Fibroblast of villous mesenchyme (primary cell): ENCODE measurements around the gene ZNF784. TPM values are rescaled to one million over a fixed set of nuclear protein-coding genes. Genes with fewer than 3 reads are reported as not detected.
"Not testable (repeated sequence)": the region's sequence is repeated elsewhere in the genome, so short reads cannot be mapped to it uniquely, and the experiment has no call there.

Source experiments
- DNase-seq: peaks from one replicate; pipeline ENCODE4 v3.0.0-alpha.2; 2010; ENCODE audit warnings: low read depth
- H3K4me3 ChIP-seq: 2 replicates; pipeline ENCODE4 v1.5.1; 2011; ENCODE audit warnings: low read depth, mild to moderate bottlenecking, low read length
- total RNA-seq: library from RNA; depleted of rRNA; stranded (reverse); fragments of >200 nt; gene quantifications from 2 replicates; pipeline ENCODE4 v1.2.3, GENCODE V29; 2012
- TF ChIP-seq, protein P1 (sequence below): IDR thresholded peaks from 2 replicates; pipeline ENCODE4 v1.5.1; 2012; ENCODE audit warnings: low read depth, mild to moderate bottlenecking, low read length; ENCODE audit not compliant: insufficient read depth

The ZNF784 gene
- total RNA-seq, 1 donor = 5.6 TPM

DNA sequence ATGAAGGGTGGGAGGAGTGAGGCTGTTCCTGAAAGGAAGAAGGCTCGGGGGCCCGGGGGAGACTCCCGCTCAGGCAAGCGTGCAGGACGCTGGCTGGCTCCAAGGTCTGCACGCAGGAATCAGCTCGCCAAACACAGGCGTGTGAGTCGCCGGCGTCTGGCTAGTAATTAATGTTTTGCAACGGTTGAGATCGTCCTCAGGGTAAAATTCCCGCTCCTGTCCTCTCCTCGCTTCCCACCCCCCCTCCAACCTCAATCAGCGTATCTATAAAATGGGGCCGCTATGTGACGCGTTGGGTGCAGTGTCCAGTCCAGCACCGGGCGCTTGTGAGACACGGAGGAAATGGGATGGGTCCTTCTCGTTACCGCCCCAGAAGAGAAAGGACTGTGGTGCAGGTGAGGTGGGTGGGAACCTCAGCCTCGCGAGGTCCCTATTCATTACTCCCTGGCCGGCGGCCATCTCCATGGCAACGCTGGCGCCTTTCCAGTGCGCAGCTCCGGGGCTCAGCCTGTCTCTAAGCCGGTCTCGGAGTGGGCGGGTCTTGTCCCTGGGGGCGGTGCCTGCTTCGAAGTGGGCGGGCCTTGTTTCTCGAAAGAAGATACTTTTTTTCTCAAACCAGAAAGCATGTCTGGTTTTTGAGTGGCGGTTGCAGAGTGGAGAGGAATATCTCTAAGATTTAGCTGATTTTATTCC is 37.2 kb downstream of the ZNF784 start:
- TF ChIP-seq, protein P1, sequence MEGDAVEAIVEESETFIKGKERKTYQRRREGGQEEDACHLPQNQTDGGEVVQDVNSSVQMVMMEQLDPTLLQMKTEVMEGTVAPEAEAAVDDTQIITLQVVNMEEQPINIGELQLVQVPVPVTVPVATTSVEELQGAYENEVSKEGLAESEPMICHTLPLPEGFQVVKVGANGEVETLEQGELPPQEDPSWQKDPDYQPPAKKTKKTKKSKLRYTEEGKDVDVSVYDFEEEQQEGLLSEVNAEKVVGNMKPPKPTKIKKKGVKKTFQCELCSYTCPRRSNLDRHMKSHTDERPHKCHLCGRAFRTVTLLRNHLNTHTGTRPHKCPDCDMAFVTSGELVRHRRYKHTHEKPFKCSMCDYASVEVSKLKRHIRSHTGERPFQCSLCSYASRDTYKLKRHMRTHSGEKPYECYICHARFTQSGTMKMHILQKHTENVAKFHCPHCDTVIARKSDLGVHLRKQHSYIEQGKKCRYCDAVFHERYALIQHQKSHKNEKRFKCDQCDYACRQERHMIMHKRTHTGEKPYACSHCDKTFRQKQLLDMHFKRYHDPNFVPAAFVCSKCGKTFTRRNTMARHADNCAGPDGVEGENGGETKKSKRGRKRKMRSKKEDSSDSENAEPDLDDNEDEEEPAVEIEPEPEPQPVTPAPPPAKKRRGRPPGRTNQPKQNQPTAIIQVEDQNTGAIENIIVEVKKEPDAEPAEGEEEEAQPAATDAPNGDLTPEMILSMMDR = no peak
- H3K4me3 ChIP-seq = peak overlapping the region; percentile 52
- peak; percentile 90 for DNase-seq

DNA sequence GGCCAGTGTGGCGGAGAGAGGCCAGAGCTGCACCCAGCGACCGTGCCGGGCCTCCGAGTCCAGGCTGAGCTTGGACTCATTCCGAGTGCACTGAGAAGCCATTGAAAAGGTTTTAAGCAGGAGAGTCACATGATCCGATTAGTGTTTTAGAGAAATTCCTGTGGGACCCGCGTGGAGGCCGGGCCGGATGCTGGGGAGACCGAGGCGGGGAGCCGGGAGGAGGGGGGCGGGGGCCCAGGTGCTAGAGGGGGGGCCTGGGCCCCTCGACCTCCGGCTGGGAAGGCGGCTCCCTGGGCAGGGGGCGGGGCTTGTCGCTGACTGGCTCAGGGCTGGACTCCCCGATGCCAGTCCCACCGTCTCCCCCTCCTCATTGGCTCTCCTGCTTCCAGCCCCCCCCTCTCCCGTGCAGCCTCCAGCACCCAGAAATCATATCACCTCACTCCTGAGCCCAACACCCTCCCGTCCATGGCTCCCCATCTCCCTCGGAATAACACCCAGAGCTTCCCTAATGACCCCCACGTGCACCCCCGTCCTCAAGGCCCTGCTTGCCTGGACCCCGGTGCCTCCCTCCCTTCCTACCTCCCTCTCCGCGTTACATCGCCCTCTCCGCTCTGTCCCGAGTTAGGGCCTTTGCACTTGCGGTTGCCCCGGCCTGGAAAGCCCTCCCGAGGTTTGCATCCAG is 38.6 kb downstream of the ZNF784 start:
- TF ChIP-seq, protein P1 = no peak
- peak overlapping the region; percentile 39 for H3K4me3 ChIP-seq
- DNase-seq = peak; percentile 68

DNA sequence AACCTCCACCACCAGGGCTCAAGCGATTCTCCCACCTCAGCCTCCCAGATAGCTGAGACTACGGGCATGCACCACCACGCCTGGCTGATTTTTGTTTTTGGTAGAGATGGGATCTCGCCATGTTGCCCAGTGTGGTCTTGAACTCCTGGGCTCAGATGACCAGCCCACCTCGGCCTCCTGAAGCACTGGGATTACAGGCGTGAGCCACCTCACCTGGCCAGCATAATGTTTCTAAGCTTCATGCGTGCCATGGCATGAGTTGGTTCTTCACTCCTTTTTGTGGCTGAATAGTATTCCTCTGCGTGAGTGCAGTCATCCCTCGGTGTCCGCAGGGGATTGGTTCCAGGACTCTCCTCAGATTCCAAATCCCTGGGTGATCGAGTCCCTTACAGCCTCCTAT is 39.5 kb downstream of the ZNF784 start:
- TF ChIP-seq, protein P1 = no peak
- H3K4me3 ChIP-seq = no peak overlapping the region
- DNase-seq = no peak

DNA sequence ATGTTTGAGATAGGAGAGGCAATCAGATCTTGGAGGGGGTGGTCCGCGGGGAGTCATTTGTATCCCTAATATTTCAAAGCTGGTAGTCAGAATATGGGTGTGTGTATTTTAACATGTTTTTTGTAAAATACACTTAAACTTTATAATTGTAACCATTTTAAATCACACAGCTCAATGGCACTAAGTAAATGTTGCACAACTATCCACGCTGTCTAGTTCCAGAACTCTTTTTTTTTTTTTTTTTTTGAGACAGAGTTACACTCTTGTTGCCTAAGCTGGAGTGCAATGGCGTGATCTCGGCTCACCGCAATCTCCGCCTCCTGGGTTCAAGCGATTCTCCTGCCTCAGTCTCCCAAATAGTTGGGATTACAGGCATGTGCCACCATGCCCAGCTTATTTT is 40.5 kb downstream of the ZNF784 start:
- not testable (repeated sequence) for DNase-seq, H3K4me3 ChIP-seq

DNA sequence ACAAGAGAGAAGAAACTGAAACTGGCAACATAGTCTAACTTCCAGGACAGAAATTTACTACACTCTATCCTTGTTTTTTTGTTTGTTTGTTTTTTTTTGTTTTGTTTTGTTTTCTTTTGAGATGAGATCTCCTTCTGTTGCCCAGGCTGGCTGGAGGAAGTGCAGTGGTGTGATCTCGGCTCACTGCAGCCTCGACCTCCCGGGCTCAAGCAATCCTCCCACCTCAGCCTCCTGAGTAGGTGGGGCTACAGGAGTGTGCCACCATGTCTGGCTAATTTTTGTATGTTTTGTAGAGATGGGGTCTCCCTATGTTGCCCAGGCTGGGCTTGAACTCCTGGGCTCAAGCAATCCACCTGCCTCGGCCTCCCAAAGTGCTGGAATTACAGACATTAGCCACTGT is 42.1 kb downstream of the ZNF784 start:
- not testable (repeated sequence) for H3K4me3 ChIP-seq, DNase-seq

DNA sequence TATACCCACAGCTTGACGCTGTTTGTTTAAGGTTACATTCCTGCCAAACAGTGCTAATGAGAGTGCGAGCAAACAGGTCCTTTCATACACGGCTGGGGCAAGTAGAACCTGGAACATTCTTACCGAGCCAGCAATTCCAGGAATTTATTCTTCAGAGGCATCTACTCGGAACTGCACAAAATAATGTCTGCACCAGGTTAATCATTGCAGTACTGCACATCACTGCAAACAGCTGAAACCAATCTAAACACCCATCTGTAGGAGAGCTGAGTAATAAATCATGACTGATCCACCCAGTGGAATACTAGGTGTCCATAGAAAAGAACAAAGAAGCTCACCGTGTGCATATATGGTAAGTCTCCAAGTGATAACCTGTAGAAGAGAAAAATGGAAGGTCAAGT is 42.5 kb downstream of the ZNF784 start:
- no peak for DNase-seq
- TF ChIP-seq, protein P1 = no peak
- no peak overlapping the region for H3K4me3 ChIP-seq

DNA sequence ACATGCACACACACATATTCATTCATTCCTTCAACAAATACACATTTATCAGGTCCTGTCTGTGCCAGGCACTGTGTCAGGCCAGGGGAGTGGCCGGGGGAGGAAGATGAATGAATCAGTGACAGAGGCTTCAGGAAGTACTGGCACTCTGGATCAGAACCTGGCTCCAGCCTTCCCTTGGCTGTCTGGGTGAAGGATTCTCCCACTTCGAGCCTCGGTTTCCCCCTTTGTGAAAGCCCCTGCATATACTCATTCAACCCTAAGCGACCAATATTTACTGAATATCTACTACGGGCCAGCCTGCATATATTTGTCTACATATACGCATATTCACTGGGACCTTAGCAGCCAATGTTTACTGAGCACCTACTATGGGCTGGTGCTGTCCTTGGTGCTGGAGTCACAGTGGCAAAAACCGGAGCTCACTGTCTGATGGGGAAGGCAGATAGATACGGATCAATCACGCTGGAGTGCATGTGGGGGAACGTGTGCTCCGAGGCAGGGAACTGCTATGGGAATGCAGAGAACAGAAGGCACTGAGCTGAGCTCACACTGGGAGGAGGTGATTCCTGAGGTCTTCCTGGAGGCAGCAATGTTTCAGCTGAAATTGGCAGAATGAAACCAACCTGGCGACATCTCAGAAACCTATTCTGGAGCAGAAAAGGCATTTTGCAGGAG is 43.1 kb downstream of the ZNF784 start:
- TF ChIP-seq, protein P1 = no peak
- peak overlapping the region; percentile 88 for H3K4me3 ChIP-seq
- DNase-seq = no peak
